Vagina (tissue), 2 donors: ENCODE data around the gene CLSTN1.

Experiments used
- POLR2A ChIP-seq, 2 donors: fragments of 450-650 bp; IDR thresholded peaks; one replicate each; pipeline ENCODE4 v1.6.1; 2017; ENCODE audit warnings: antibody characterized with exemption in 2 of 2, mild to moderate bottlenecking in 2 of 2, moderate library complexity in 2 of 2
- POLR2AphosphoS5 ChIP-seq, 2 donors: sonication (generic); formaldehyde crosslinking; IDR thresholded peaks; one replicate each; pipeline ENCODE4 v1.9.0; 2017; ENCODE audit warnings: antibody characterized with exemption in 2 of 2, mild to moderate bottlenecking in 2 of 2, low read depth in 1 of 2; ENCODE audit not compliant: insufficient read depth in 1 of 2
- TF ChIP-seq, protein P1 (sequence below), 3 experiments: fragments of 450-650 bp in 2 of 3; fragments of 200-600 bp in 1 of 3; sonication (generic) in 1 of 3; IDR thresholded peaks; one replicate each; pipeline ENCODE4 v1.5.1; 2017 to 2019; ENCODE audit warnings: antibody characterized with exemption in 3 of 3, mild to moderate bottlenecking in 2 of 3, moderate library complexity in 2 of 3

DNA sequence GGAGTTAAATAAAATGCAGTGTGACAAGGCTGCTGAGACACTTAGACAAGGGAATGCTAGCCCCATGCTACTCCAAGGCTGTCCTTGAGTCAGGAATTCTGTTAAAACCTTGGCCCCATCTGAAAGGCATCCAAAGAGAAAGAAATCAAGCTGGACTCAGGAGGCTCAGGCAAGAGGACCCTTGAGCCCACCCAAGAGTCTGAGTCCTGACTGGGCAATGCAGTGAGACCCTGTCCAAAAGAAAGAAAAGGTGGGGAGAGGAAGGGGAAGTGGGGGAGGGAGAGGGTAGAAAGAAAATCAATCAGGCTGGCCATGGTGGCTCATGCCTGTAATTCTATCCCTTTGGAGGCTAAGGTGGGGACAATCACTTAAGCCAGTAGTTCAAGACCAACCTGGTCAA is 26.7 kb downstream of the CLSTN1 start:
- TF ChIP-seq POLR2A (IDR thresholded peaks at IDR 0.05) (no peak), POLR2AphosphoS5 (IDR thresholded peaks at IDR 0.05; ENCODE audit: insufficient read depth in 1 of 2, low read depth in 1 of 2) (no peak)
- TF ChIP-seq, protein P1, sequence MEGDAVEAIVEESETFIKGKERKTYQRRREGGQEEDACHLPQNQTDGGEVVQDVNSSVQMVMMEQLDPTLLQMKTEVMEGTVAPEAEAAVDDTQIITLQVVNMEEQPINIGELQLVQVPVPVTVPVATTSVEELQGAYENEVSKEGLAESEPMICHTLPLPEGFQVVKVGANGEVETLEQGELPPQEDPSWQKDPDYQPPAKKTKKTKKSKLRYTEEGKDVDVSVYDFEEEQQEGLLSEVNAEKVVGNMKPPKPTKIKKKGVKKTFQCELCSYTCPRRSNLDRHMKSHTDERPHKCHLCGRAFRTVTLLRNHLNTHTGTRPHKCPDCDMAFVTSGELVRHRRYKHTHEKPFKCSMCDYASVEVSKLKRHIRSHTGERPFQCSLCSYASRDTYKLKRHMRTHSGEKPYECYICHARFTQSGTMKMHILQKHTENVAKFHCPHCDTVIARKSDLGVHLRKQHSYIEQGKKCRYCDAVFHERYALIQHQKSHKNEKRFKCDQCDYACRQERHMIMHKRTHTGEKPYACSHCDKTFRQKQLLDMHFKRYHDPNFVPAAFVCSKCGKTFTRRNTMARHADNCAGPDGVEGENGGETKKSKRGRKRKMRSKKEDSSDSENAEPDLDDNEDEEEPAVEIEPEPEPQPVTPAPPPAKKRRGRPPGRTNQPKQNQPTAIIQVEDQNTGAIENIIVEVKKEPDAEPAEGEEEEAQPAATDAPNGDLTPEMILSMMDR (IDR thresholded peaks at IDR 0.05) = no peak
